Measurements from ENCODE around the gene GALNT6.

The GALNT6 gene

GRCh38 chr12:51406859-51407258, 15.7 kb upstream of the GALNT6 start:
- in situ Hi-C loops (cut with MboI; ENCODE audit: low sequenced_read_pairs): no loop called here

- in situ Hi-C loops (cut with MboI; ENCODE audit: low sequenced_read_pairs): no loop called here
These were observed 15.1 kb upstream of the GALNT6 start for GRCh38 chr12:51406290-51406689.

GRCh38 chr12:51405801-51406207, 14.6 kb upstream of the GALNT6 start:
- in situ Hi-C loops (cut with MboI; ENCODE audit: low sequenced_read_pairs): no loop called here

- in situ Hi-C loops (cut with MboI; ENCODE audit: low sequenced_read_pairs): no loop called here
These were observed 13.4 kb upstream of the GALNT6 start for GRCh38 chr12:51404627-51405026.

GRCh38 chr12:51403681-51404136, 12.5 kb upstream of the GALNT6 start:
- in situ Hi-C loops (cut with MboI; ENCODE audit: low sequenced_read_pairs): no loop called here

GRCh38 chr12:51403159-51403558, 12.0 kb upstream of the GALNT6 start:
- in situ Hi-C loops (cut with MboI; ENCODE audit: low sequenced_read_pairs): no loop called here

GRCh38 chr12:51401900-51402299, 10.7 kb upstream of the GALNT6 start:
- in situ Hi-C loops (cut with MboI; ENCODE audit: low sequenced_read_pairs): no loop called here

GRCh38 chr12:51401486-51401885, 10.3 kb upstream of the GALNT6 start:
- in situ Hi-C loops (cut with MboI; ENCODE audit: low sequenced_read_pairs): no loop called here

- in situ Hi-C loops (cut with MboI; ENCODE audit: low sequenced_read_pairs): no loop called here
These were observed 9.8 kb upstream of the GALNT6 start for GRCh38 chr12:51401020-51401419.

GRCh38 chr12:51399891-51400290, 8.7 kb upstream of the GALNT6 start:
- in situ Hi-C loops (cut with MboI; ENCODE audit: low sequenced_read_pairs): no loop called here

GRCh38 chr12:51397670-51398069, 6.5 kb upstream of the GALNT6 start:
- in situ Hi-C loops (cut with MboI; ENCODE audit: low sequenced_read_pairs): no loop called here

- in situ Hi-C loops (cut with MboI; ENCODE audit: low sequenced_read_pairs): no loop called here
These were observed 4.4 kb upstream of the GALNT6 start for GRCh38 chr12:51395283-51396230.

- in situ Hi-C loops (cut with MboI; ENCODE audit: low sequenced_read_pairs): no loop called here
These were observed 2.7 kb upstream of the GALNT6 start for GRCh38 chr12:51393676-51394545.

GRCh38 chr12:51392556-51393237, 1.5 kb upstream of the GALNT6 start:
- in situ Hi-C loops (cut with MboI; ENCODE audit: low sequenced_read_pairs): no loop called here

- in situ Hi-C loops (cut with MboI; ENCODE audit: low sequenced_read_pairs): no loop called here
These were observed 319 bp downstream of the GALNT6 start for GRCh38 chr12:51390891-51391282.

GRCh38 chr12:51390457-51390856, 749 bp downstream of the GALNT6 start:
- in situ Hi-C loops (cut with MboI; ENCODE audit: low sequenced_read_pairs): no loop called here

- in situ Hi-C loops (cut with MboI; ENCODE audit: low sequenced_read_pairs): no loop called here
These were observed 1.8 kb downstream of the GALNT6 start for GRCh38 chr12:51389302-51389999.

- in situ Hi-C loops (cut with MboI; ENCODE audit: low sequenced_read_pairs): no loop called here
These were observed 2.4 kb downstream of the GALNT6 start for GRCh38 chr12:51388846-51389245.

GRCh38 chr12:51388069-51388799, 3.0 kb downstream of the GALNT6 start:
- in situ Hi-C loops (cut with MboI; ENCODE audit: low sequenced_read_pairs): no loop called here

GRCh38 chr12:51386351-51386750, 4.9 kb downstream of the GALNT6 start:
- in situ Hi-C loops (cut with MboI; ENCODE audit: low sequenced_read_pairs): no loop called here

All from hTERT RPE-1 (cell line).